ENCODE data around the gene CD46.
"Not testable (repeated sequence)": the region's sequence is repeated elsewhere in the genome, so short reads cannot be mapped to it uniquely, and the experiment has no call there.

Gene CD46

DNA sequence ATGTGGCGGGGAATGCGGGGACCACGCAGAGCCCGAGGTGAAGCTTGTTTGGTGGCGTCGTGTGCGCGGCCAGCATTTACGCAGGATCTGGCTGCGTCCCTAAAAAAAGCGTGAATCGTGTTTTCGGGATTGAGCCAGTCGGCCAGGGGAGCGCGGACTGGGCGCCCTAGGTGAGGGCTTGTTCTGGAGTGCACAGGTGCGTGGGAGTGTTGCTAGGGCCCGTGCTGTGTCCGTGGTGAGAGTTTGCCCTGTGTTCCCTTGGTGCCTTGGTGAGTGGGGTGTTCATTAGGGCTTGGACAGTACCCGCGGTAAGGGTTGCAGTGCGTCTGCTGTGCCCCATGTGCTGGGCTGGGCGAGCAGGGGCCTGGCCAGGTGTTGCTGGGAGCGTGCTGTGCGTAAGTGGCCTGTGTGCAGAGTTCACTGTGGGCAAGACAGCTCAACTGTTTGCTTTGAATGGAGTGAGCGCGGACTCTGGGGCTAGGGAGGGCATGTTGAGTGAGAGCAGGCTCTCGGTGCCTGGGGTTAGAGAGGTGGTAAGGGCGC lies 673 bp downstream of the CD46 start:
- DNase-seq: peak; percentile 46

DNA sequence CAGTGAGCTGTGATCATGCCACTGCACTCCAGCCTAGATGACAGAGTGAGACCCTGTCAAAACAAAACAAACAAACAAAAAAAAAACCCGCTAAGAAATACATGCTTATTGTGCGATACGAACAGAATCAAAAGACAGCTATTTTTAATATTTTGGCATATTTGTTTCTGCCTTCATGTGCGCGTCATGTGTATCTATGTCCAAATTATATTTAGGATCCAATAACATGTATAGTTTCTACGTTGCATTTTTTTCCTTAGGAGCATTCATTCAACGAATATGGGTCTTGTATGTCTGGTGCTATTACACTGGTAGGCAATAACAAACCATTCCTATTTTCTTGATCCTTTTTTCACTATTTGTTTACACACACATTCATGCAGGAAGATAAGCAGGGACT lies 1.8 kb downstream of the CD46 start:
- no peak for DNase-seq

DNA sequence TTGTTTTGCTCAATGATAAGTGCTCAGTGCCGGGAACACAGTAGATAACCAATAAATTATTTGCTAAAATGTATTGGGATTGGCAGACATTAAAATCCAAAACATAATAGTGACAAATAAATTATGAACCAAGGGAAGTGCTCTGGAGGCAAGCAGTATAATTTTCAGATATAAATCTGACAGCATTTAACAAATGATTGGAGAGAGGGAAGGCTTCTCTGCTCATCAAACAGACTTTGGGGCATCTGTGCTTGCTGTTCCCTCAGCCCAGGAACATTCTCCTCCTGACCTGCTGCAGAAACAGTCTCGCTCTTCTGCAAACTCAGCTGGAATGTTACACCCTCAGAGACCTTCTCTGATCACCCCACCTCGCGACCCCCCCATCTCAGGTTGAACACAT lies 2.2 kb downstream of the CD46 start:
- no peak for DNase-seq

DNA sequence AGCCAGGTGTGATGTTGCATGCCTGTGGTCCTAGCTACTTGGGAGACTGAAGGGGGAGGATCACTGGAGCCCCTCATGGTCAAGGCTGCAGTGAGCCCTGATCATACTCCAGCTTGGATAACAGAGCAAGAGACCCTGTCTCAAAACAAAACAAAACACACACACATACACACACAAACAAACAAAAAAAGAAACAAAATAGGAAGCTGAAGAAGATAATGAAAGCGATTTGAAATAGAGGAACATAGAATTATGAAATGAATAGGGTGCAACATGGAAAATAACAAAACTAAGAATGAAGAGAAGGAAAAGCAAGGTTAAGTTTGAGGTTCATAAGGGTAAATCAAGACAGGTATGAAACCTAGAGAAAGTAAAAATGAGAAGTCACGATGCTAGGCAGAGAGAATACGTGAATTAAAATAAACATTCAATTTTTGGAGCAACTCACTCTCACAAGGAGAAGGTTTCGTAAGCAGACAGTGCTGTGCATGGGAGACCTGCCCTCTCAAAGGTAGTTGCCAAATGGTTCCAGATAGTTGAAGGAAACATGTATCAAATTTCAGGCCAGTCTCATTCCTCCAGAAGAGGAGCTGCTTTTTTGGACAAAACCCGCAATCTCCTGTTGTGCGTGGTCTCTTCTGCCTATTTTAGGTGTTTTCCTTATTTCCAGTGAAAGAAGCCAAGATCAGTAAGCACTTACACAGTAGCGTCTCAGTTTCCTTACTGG lies 3.3 kb downstream of the CD46 start:
- no peak for DNase-seq

DNA sequence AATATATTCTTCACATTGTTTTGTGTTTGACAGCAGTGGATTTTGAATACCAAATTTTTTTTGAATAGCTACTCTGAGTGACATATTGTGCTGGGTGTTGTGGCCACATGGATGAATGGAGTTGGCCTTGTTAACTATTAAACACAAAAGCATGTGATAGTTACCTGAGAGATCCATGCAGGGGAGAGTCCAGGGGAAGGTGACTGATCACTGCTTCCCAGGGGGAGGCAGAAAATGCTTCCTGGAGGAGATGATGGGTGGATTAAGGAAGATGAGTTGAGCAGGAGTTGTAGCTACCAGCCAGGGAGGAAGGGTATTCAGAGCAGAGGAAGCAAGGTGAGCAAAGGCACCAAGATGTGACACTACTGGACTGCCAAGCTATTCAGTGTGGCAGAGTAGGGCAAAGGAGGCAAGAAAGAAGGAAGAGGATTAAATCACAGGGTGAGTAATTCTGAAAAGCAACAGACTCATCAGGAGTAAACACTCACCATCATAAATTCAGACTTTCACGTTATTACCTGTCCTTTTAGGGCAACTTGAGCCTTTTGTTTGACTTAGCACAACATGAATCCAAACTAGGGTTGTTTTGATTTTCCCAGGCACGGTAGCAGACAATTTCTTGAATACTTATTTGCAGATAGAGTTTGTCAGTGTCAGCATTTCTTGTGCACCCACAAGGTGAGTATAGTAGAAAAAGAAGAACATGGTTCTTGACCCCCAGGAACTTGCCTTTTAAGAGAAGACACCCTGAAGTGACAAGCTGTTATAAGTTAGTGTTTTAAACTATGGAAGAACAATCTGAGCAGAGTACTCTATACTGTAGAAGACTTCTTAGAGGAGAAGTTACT lies 4.2 kb downstream of the CD46 start:
- no peak for DNase-seq

DNA sequence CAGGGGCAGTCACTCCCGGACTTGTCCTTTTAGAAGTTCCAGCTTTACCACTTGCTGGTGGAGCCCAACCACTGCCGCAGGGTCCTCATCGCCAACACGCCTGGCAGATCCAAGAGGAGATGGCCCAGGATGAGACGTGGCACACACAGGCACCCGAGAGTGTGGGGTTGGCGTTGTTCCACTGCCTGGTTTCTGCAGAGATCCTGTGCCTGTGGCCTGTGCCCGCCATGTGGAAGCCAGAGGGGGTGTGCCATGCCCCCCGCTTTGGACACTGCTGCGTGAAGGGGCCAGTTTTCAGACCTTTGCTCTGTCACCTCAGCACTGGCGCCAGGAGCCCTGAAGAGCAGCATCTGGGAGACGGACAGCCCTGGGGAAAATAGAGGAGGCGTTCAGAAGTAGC lies 10.8 kb downstream of the CD46 start:
- no peak for DNase-seq

DNA sequence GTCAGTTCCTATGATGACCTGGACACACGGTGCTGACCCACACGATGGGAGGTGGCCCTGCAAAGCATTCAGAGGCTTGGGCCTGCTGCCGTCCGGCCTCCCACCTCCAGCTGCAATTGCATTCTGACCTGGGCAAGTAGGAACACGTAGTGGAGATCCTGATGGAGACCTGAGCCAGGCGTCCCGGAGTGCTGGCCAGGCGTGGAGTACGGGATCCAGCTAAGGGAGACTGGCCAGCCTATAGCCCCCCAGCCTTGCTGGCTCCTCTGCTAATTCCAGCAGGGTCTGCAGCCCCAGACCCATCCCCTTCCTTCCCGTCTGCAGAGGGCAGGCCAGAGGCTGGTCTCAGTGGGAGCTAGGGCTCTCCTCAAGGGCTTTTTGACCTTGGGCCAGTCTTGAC lies 11.2 kb downstream of the CD46 start:
- DNase-seq: no peak

DNA sequence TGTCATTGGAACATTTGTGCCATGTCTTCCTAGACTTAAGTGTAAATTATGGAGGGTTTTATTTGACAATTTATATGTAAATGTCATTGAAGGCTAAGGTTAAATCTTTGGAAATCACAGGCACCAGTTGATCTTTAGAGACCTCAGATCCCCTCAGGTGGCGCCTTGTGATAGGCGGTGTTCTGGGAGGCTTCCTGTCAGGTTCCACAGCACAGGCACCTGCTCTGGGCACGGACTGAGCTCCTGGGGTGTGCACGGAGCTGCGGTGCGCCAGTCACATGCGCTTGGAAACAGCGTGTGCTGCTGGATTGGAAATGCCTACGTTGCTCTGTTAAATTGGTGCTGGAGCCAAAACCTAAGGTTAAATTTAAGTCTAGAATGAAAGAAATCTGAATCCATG lies 12.1 kb downstream of the CD46 start:
- no peak for DNase-seq

DNA sequence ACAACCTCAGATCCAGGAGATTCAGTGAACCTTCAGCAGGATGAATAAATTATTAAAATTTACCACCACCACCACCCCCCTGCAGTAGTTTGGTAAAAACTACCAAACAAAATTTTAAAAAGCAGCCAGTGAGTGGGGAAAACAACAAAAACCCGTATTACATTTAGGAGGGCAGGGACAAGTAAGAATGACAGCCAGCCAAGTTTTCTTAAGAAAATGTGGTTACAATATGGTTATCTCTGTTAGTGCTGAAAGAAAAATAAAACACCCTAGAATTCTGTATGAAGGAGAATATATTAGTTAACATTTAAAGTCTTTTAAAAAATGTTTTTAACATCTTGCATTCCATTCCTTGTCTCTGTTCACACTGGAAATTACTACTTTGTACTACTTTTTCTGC lies 14.7 kb downstream of the CD46 start:
- no peak for DNase-seq

DNA sequence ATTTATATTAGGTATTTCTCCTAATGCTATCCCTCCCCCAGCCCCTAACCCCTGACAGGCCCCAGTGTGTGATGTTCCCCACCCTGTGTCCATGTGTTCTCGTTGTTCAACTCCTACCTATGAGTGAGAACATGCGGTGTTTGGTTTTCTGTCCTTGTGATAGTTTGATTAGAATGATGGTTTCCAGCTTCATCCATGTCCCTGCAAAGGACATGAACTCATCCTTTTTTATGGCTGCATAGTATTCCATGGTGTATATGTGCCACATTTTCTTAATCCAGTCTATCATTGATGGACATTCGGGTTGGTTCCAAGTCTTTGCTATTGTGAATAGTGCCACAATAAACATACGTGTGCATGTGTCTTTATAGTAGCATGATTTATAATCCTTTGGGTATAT lies 18.7 kb downstream of the CD46 start:
- DNase-seq: not testable (repeated sequence)

DNA sequence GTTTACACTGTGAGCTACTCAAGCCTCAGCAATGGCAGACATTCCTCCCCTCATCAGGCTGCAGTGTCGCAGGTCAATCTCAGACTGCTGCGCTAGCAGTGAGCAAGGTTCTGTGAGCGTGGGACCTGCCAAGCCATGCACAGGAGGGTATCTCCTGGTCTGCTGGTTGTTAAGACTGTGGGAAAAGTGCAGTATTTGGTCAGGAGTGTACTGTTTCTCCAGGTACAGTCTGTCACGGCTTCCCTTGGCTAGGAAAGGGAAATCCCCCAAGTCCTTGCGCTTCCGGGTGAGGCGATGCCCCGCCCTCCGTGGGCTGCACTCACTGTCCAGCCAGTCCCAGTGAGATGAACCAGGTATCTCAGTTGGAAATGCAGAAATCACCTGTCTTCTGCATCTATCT lies 24.2 kb downstream of the CD46 start:
- DNase-seq: not testable (repeated sequence)

DNA sequence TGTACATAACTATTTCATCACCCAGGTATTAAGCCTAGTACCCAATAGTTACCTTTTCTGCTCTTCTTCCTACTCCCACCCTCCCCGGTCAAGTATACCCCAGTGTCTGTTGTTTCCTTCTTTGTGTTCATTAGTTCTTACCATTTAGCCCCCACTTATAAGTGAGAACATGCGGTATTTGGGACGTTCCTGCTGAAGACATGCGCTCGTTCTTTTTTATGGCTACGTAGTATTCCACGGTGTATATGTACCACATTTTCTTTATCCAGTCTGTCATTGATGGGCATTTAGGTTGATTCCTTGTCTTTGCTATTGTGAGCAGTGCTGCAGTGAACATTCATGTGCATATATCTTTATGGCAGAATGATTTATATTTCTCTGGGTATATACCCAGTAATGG lies 25.6 kb downstream of the CD46 start:
- DNase-seq: not testable (repeated sequence)

DNA sequence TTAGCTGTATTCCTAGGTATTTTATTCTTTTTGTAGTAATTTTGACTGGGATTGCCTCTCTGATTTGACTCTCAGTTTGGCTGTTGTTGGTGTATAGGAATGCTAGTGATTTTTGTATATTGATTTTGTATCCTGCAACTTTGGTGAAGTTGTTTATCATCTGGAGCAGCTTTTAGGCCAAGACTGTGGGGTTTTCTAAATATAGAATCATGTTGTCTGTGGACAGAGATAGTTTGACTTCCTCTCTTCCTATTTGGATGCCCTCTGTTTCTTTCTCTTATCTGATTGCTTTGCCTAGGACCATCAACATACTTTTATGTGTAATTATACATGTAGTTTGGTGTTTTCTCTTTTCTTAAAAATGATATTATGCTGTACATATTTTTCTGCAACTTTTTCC lies 27.2 kb downstream of the CD46 start:
- DNase-seq: no peak

DNA sequence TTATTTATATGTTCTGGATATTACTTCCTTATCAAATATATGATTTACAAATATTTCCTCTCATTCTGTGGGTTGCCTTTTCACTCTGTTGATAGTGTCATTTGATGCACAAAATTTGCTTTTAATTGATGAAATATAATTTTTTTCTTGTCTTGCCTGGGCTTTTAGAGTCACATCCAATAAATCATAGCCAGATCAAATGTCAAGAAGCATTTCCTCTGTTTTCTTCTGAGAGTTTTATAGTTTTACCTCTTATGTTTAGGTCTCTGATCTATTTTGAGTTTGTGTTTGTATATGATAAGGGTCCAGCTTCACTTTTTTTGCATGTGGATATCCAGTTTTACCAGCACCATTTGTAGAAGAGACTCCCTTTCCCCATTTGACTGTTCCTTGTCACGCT lies 29.5 kb downstream of the CD46 start:
- no peak for DNase-seq

DNA sequence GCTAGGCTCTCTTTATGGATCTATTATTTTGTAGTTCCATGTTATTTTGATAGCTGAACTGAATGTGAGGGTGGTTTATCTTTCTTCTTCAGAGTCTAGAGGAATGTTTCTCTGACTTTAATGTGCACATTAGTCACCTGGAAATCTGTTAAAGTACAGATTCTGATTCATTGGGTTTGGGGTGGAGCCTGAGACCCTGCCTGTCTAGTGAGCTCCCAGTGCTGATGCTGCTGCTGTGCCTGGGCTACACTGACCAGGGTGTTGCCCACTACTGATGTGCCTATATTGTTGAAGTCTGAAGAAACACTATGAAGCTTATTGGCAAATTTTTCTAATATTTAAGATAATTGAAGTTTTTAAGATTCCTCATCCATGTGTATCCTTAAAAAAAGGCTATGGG lies 35.9 kb downstream of the CD46 start:
- no peak for DNase-seq

DNA sequence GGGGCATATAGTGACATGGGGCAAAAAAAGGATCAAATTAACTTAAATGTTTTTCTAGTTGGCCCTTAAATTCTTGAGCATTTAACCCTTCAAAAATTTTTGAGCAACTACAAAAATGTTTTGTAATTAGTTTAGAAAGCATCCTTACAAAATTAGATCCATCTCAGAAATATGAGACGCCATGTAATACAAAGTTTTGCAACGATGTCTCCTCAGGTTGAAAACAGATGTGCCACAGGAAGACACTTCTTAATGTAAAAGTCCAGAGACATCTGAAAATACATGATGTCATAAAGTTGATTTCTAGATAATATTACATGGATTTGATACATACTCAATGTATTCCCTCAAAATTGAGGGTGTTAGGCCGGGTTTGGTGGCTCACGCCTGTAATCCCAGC lies 37.5 kb downstream of the CD46 start:
- no peak for DNase-seq

DNA sequence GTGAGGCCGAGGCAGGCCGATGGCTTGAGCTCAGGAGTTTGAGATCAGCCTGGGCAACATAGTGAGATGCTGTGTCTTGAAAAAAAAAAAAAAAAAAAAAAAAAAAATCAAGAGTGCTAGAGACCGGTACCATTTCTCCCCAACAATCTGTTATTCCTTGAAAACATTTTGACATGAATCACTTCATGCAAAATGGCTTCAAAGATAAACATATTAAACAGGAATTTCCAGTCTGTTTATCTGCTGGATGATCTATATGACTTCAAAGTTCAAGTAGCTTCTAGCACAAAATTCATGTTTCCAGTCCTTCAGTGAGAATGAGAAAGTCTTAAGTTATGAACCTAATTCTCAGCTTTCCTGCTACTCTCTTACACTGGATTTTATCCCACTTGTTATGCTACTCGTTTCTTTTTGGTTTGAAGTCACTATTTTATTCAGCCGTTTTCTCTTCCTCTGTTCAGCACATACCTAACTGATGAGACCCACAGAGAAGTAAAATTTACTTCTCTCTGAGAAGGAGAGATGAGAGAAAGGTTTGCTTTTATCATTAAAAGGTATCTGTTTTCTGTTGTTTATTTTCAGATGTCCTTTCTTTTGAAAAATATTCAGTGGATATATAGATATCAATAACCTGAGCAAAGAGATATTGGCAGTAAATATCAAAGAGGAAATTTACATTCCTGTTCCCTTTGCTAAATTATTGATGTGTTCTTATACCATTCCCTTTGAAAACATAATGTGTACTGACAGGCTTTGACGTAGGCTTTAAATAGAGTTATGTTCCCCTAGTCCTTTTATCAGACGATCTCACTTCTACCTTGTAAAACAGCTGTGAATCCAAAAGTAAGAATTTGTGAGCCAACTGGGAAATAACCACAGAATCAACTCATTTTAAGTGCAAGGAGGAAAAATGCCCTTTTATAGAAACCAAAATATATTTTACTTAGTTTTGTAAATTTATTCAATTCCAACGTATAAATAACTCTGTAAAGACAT lies 38.2 kb downstream of the CD46 start:
- DNase-seq: no peak

DNA sequence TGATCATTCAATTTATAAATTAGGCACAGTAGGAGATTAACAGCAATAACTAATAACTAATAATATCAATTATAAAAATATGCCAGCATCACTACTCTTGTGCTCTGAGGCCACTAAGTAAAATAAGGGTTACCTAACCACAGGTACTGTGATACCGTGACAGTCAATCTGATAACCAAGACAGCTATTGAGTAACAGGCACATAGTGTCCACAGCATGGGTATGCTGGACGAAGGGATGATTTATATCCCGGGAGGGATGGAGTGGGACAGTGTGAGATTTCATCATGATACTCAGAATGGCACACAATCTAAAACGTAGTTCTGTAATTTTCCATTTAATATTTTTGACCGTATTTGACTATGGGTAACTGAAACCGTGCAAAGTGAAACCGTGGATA lies 39.4 kb downstream of the CD46 start:
- no peak for DNase-seq

DNA sequence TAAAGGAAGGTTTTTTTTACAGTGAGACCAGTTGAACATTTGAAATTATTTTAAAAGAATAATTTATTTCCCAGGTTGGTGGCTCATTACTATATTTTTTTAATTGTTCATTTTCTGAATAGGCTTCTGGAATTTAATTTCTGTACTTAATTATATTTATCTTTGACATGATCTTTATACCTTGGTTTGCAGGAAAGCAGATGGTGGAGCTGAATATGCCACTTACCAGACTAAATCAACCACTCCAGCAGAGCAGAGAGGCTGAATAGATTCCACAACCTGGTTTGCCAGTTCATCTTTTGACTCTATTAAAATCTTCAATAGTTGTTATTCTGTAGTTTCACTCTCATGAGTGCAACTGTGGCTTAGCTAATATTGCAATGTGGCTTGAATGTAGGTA lies 41.5 kb downstream of the CD46 start:
- DNase-seq: no peak

DNA sequence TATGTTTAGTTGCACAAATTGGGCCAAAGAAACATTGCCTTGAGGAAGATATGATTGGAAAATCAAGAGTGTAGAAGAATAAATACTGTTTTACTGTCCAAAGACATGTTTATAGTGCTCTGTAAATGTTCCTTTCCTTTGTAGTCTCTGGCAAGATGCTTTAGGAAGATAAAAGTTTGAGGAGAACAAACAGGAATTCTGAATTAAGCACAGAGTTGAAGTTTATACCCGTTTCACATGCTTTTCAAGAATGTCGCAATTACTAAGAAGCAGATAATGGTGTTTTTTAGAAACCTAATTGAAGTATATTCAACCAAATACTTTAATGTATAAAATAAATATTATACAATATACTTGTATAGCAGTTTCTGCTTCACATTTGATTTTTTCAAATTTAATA lies 43.0 kb downstream of the CD46 start:
- DNase-seq: no peak

DNA sequence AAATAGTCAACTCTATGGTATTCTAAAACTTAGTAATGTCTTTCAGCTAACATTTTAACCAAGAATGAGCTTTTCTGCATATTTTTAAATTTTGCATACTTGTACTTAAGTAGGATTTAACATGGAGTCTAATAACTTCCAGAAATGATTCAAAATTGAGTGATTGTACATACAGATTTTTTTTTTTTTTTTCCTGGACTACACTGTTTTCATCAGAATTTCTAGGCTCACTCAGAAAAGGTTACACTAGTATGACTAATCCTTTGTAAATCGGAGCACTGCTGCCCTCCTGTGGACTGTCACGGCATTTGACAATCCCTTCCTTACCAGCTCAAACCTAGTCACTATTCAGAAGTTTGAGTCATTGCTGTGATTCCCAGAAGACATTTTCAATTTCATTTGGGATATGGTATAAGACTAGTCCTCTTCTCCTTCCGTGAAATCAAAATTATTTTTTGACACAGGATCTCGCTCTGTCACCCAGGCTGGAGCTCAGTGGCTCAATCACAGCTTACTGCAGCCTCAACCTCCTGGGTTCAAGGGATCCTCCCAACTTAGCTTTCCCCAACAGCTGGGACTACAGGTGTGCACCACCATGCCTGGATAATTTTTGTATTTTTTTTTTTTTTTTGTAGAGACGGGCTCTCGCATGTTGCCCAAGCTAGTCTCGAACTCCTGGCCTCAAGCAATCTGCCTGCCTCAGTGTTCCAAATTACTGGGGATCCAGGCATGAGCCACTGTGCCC lies 45.5 kb downstream of the CD46 start:
- peak; percentile 2 for DNase-seq

DNA sequence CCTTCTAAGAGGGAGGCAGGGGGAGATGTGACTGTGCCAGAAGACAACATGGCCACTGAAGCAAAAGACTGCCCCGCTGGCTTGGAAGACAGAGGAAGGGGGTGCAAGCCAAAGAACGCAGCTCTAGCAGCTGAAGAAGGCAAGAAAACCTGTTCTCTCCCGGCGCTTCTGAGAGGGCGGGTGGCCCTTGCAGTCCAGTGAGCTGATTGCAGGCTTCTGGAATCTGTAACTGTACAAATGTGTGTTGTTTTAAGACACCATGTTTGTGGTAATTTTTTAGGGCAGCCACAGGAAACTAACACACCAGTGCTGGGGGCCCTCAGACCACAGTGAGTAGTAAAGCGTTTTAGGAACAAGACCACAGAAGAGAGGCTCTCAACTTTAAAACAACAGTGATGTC lies 47.0 kb downstream of the CD46 start:
- no peak for DNase-seq
